DLD1 (cell line): ENCODE data around the gene DAO.
"Not testable (repeated sequence)": the region's sequence is repeated elsewhere in the genome, so short reads cannot be mapped to it uniquely, and the experiment has no call there.

Experiments used
- in situ Hi-C: cut with HindIII; loops from 2 replicates; pipeline ENCODE4 v1.10.0; 2017; ENCODE audit warnings: low sequenced_read_pairs

Gene DAO

GRCh38 chr12:108879615-108880254, at the start of gene DAO:
TSS of gene DAO (plus strand) at chr12:108880092. CDS start at chr12:108885007, 4,915 bp downstream.
- in situ Hi-C loops: no loop called here

GRCh38 chr12:108831309-108831991, 48.4 kb upstream of the DAO start:
- in situ Hi-C loops: loop anchor here (10.0 kb wide), 1 partner anchor 167 kb away; no protein-coding TSS in a partner anchor

- in situ Hi-C loops: loop anchor here (10.0 kb wide), 1 partner anchor 167 kb away; no protein-coding TSS in a partner anchor
Observed at GRCh38 chr12:108832208-108832607, 47.7 kb upstream of the DAO start.

GRCh38 chr12:108832730-108833354, 47.0 kb upstream of the DAO start:
- in situ Hi-C loops: loop anchor here (10.0 kb wide), 1 partner anchor 168 kb away; no protein-coding TSS in a partner anchor

GRCh38 chr12:108833355-108833733, 46.5 kb upstream of the DAO start:
- in situ Hi-C loops: loop anchor here (10.0 kb wide), 1 partner anchor 169 kb away; no protein-coding TSS in a partner anchor

GRCh38 chr12:108833757-108834472, 46.0 kb upstream of the DAO start:
- in situ Hi-C loops: loop anchor here (10.0 kb wide), 1 partner anchor 169 kb away; no protein-coding TSS in a partner anchor

- in situ Hi-C loops: loop anchor here (10.0 kb wide), 1 partner anchor 171 kb away; no protein-coding TSS in a partner anchor
Observed at GRCh38 chr12:108835860-108836634, 43.8 kb upstream of the DAO start.

- in situ Hi-C loops: loop anchor here (10.0 kb wide), 1 partner anchor 172 kb away; no protein-coding TSS in a partner anchor
Observed at GRCh38 chr12:108837239-108837638, 42.7 kb upstream of the DAO start.

- in situ Hi-C loops: loop anchor here (10.0 kb wide), 1 partner anchor 173 kb away; no protein-coding TSS in a partner anchor
Observed at GRCh38 chr12:108837680-108838079, 42.2 kb upstream of the DAO start.

- in situ Hi-C loops: loop anchor here (10.0 kb wide), 1 partner anchor 174 kb away; no protein-coding TSS in a partner anchor
Observed at GRCh38 chr12:108838194-108839017, 41.5 kb upstream of the DAO start.

- in situ Hi-C loops: loop anchor here (10.0 kb wide), 1 partner anchor 174 kb away; no protein-coding TSS in a partner anchor
Observed at GRCh38 chr12:108839018-108839889, 40.6 kb upstream of the DAO start.

- in situ Hi-C loops: loop anchor here (10.0 kb wide), 1 partner anchor 175 kb away; no protein-coding TSS in a partner anchor
Observed at GRCh38 chr12:108839890-108840230, 40.0 kb upstream of the DAO start.

- in situ Hi-C loops: no loop called here
Observed at GRCh38 chr12:108840605-108841332, 39.1 kb upstream of the DAO start.

- in situ Hi-C loops: not testable (repeated sequence)
Observed at GRCh38 chr12:108841825-108842224, 38.1 kb upstream of the DAO start.

GRCh38 chr12:108842361-108842760, 37.5 kb upstream of the DAO start:
- in situ Hi-C loops: no loop called here

GRCh38 chr12:108843187-108843586, 36.7 kb upstream of the DAO start:
- in situ Hi-C loops: no loop called here

GRCh38 chr12:108845696-108846095, 34.2 kb upstream of the DAO start:
- in situ Hi-C loops: no loop called here
